NCI-H146 treated with DMSO at 0.1 percent for 48 hours (cell line): Measurements from ENCODE around the gene CTSO.

Source experiments
- DNase-seq: peaks from one replicate; lab custom pipeline; 2025; ENCODE audit not compliant: unreplicated experiment; lab: John Stamatoyannopoulos, UW

The CTSO gene

GRCh38 chr4:155953151-155954117 is at the start of gene CTSO:
CTSO (minus strand) TSS chr4:155953866; CDS start chr4:155953847, 19 bp downstream.
- DNase-seq = peak; percentile 52

GRCh38 chr4:156000491-156000890 is 46.8 kb upstream of the CTSO start:
- no peak for DNase-seq

GRCh38 chr4:155999725-156000124 is 46.1 kb upstream of the CTSO start:
- DNase-seq = no peak

GRCh38 chr4:155995069-155995468 is 41.4 kb upstream of the CTSO start:
- no peak for DNase-seq

- DNase-seq = no peak
Measured at GRCh38 chr4:155984106-155984797, 30.6 kb upstream of the CTSO start.

GRCh38 chr4:155982736-155983385 is 29.2 kb upstream of the CTSO start:
- DNase-seq = no peak

GRCh38 chr4:155978810-155979209 is 25.1 kb upstream of the CTSO start:
- no peak for DNase-seq

- no peak for DNase-seq
Measured at GRCh38 chr4:155975511-155975910, 21.8 kb upstream of the CTSO start.

GRCh38 chr4:155974996-155975395 is 21.3 kb upstream of the CTSO start:
- no peak for DNase-seq

- no peak for DNase-seq
Measured at GRCh38 chr4:155974476-155974749, 20.7 kb upstream of the CTSO start.

- DNase-seq = no peak
Measured at GRCh38 chr4:155973639-155974475, 20.2 kb upstream of the CTSO start.

GRCh38 chr4:155972098-155972497 is 18.4 kb upstream of the CTSO start:
- DNase-seq = no peak

- DNase-seq = no peak
Measured at GRCh38 chr4:155966731-155967395, 13.2 kb upstream of the CTSO start.

- no peak for DNase-seq
Measured at GRCh38 chr4:155966171-155966570, 12.5 kb upstream of the CTSO start.

- DNase-seq = no peak
Measured at GRCh38 chr4:155964016-155964891, 10.6 kb upstream of the CTSO start.

GRCh38 chr4:155962767-155963166 is 9.1 kb upstream of the CTSO start:
- DNase-seq = no peak

GRCh38 chr4:155961575-155961974 is 7.9 kb upstream of the CTSO start:
- DNase-seq = no peak

GRCh38 chr4:155960522-155960921 is 6.9 kb upstream of the CTSO start:
- no peak for DNase-seq

GRCh38 chr4:155959417-155959816 is 5.8 kb upstream of the CTSO start:
- DNase-seq = no peak
